Tongue (tissue), 3 donors: ENCODE results near the gene KCNH3. TPM values are rescaled to one million over a fixed set of nuclear protein-coding genes. Genes with fewer than 3 reads are reported as not detected.
"Not testable (repeated sequence)": the region's sequence is repeated elsewhere in the genome, so short reads cannot be mapped to it uniquely, and the experiment has no call there.

Experiments
- DNase-seq: peaks from one replicate; pipeline ENCODE4 v3.0.0-alpha.2; 2015
- small RNA-seq: library from RNA; depleted of rRNA; stranded (forward); fragments of <200 nt; gene quantifications from one replicate; pipeline ENCODE3, GENCODE V24; 2014; ENCODE audit warnings: low replicate concordance
- total RNA-seq: library from RNA; depleted of rRNA; stranded (reverse); fragments of >200 nt; gene quantifications from one replicate; pipeline ENCODE4 v1.2.3, GENCODE V29; 2014

The KCNH3 gene
- total RNA-seq, 1 donor from 2014 or later, result 2.3 TPM

- DNase-seq, result no peak
These were observed 49.5 kb downstream of the KCNH3 start for GRCh38 chr12:49588281-49588680.

GRCh38 chr12:49588721-49589516 lies 50.1 kb downstream of the KCNH3 start:
- no peak for DNase-seq

GRCh38 chr12:49598527-49598926 lies 59.7 kb downstream of the KCNH3 start:
- no peak for DNase-seq

GRCh38 chr12:49599961-49600360 lies 61.1 kb downstream of the KCNH3 start:
- DNase-seq, result no peak

GRCh38 chr12:49603721-49604120 lies 64.9 kb downstream of the KCNH3 start:
- no peak for DNase-seq

GRCh38 chr12:49604856-49605255 lies 66.0 kb downstream of the KCNH3 start:
- no peak for DNase-seq

- DNase-seq, result not testable (repeated sequence)
These were observed 66.7 kb downstream of the KCNH3 start, which contains the start of gene FAM186B for GRCh38 chr12:49605539-49605938. FAM186B (minus strand) TSS chr12:49605639; CDS start chr12:49605477, 162 bp downstream.

Small RNA genes lying within 50 kb of the gene (small RNA-seq; reads per million reads assigned to genes)
- not detected for gene POLR2KP1
- gene RNU6-834P, result not detected

Other genes with a start within 250 kb of the KCNH3 start
- 5.2 TPM for gene PRPH, start 243.9 kb upstream of the KCNH3 start, total RNA-seq
- 7.7 TPM for gene TROAP, start 215.8 kb upstream of the KCNH3 start, total RNA-seq
- not detected for gene C1QL4, start 201.8 kb upstream of the KCNH3 start, total RNA-seq
- not detected for gene DNAJC22, start 192.1 kb upstream of the KCNH3 start, total RNA-seq
- gene SPATS2, start 171.6 kb upstream of the KCNH3 start, total RNA-seq, result 28.7 TPM
- 51.8 TPM for gene MCRS1, start 29.1 kb downstream of the KCNH3 start, total RNA-seq
- gene FAM186B, start 66.6 kb downstream of the KCNH3 start, total RNA-seq, result 0.82 TPM
- gene PRPF40B, start 84.5 kb downstream of the KCNH3 start, total RNA-seq, result 17.8 TPM
- 29.4 TPM for gene FMNL3, start 168.4 kb downstream of the KCNH3 start, total RNA-seq
- 334 TPM for gene TMBIM6, start 202.5 kb downstream of the KCNH3 start, total RNA-seq